DOHH2 (cell line): ENCODE results near the gene MYO1D.

Experiments used
- CTCF ChIP-seq: fragments of 200-600 bp; sonication (generic); IDR thresholded peaks from one replicate; pipeline ENCODE4 v1.5.1; 2014; ENCODE audit warnings: antibody characterized with exemption, mild to moderate bottlenecking, low read depth, low read length; ENCODE audit not compliant: poor library complexity, severe bottlenecking
- EZH2phosphoT487 ChIP-seq: fragments of 200-600 bp; sonication (generic); IDR thresholded peaks from 2 replicates; pipeline ENCODE4 v1.6.1; 2017; ENCODE audit warnings: borderline replicate concordance, mild to moderate bottlenecking, antibody characterized with exemption, low read length, moderate library complexity, mixed read lengths

GRCh38 chr17:32806646-32807045 lies 70.3 kb downstream of the MYO1D start:
- no peak for TF ChIP-seq CTCF
- TF ChIP-seq EZH2phosphoT487, result no peak
